ENCODE results near the gene AKAP13. TPM values are rescaled to one million over a fixed set of nuclear protein-coding genes. Genes with fewer than 3 reads are reported as not detected.

Gene AKAP13
- polyA plus RNA-seq, 2 donors: 27.6 to 35.7 TPM

DNA sequence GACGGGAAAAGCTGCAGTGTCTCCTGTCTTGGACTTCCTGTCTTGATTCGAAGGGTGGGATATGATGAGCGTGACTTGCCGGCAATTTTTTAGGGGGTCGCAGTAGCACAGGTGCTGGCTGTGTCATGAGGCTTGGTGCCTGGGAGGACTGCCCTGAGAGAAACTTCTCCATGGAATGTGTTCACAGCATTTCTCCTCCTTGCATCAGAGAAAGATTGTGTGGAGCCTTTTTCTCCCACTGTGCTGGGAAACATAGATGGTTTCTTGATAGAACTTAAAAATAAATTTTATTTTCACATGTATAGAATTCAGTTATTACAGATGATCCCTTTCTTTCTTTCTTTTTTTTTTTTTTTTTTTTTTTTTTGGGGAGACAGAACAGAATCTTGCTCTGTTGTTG is 292.9 kb downstream of the AKAP13 start:
- H3K9me3 ChIP-seq (ENCODE audit: control insufficient read depth in 2 of 2, insufficient read depth in 1 of 2, low read depth in 1 of 2, low read length in 1 of 2): no peaks in the 10 kb centered on the region
- no peaks in the 10 kb centered on the region for H3K27me3 ChIP-seq (ENCODE audit: control insufficient read depth in 1 of 2, insufficient read depth in 2 of 2, low read length in 2 of 2)
- peak overlapping the region in 1 of 2 donors; percentile 27 for H3K27ac ChIP-seq (ENCODE audit: low read depth in 2 of 2, low read length in 1 of 2)
- H3K4me1 ChIP-seq (ENCODE audit: control insufficient read depth in 2 of 2, insufficient read depth in 2 of 2, low read length in 1 of 2): no peaks in the 10 kb centered on the region
- no peak overlapping the region for H3K4me3 ChIP-seq (ENCODE audit: low read depth in 1 of 2, low read length in 2 of 2)
- WGBS, 2 donors: 85% methylated on average over 5 of the region's 5 CpGs
- H3K36me3 ChIP-seq (ENCODE audit: control insufficient read depth in 2 of 2, insufficient read depth in 2 of 2, low read length in 1 of 2): peaks cover 0 to 3% of the 10 kb centered on the region in 2 donors

DNA sequence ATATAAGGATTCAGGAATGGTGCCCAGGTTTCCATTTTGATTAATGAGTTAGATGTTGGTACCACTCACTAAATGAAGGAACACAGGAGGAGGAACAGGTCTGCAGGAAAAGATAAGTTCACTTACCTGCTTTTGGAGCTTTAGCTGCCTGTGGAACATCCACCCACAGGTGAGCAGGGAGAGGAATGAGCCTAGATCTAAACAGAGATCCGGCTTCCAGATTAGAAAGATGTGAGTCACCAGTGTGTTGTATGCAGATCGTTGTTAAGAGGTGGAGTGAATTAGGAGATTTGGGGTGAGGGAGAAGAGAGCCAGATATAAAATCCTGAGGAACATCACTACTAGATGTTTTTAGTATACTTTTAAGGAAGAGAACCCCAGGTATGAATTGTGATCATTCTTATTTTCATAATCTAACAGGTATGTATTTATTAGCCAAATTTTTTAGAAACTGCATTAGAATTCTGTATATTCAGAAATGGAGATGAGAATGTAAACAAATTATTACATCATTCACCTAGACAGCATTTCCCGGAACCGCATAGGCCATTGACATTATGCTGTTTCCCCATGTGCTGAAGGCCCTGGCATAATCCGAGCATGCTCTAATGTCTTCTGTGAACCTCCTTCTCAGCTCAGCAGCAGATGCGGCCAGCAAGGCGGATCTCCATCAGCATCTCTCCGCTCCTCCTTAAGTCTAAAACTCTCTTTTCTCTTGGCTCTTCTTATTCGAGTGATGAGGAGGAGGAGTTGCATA is 296.1 kb downstream of the AKAP13 start:
- no peaks in the 10 kb centered on the region for H3K9me3 ChIP-seq (ENCODE audit: control insufficient read depth in 2 of 2, insufficient read depth in 1 of 2, low read depth in 1 of 2, low read length in 1 of 2)
- WGBS, 2 donors: 84 to 87% methylated on average over 9 of the region's 9 CpGs
- H3K4me1 ChIP-seq (ENCODE audit: control insufficient read depth in 2 of 2, insufficient read depth in 2 of 2, low read length in 1 of 2): no peaks in the 10 kb centered on the region
- H3K4me3 ChIP-seq (ENCODE audit: low read depth in 1 of 2, low read length in 2 of 2): no peak overlapping the region
- H3K27ac ChIP-seq (ENCODE audit: low read depth in 2 of 2, low read length in 1 of 2): no peak overlapping the region
- H3K27me3 ChIP-seq (ENCODE audit: control insufficient read depth in 1 of 2, insufficient read depth in 2 of 2, low read length in 2 of 2): no peaks in the 10 kb centered on the region
- no peaks in the 10 kb centered on the region for H3K36me3 ChIP-seq (ENCODE audit: control insufficient read depth in 2 of 2, insufficient read depth in 2 of 2, low read length in 1 of 2)

DNA sequence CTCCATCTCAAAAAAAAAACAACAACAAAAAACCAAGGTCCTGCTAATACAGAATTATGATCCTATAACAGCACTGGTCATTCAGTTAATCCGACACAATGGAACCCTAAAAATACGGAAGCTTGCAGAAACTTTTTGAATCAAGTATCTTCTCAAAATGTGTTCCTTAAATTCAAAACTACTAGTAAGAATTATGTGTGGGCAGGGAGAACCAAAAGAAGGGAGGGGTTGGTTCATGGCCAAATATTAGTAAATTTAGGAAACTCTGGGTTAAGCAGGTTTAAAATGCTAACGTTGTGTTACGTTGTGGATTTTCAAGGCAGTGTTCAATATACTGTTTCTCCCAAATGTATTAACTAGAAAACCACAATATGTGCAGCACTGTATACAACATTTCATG is 298.8 kb downstream of the AKAP13 start:
- no peak overlapping the region for H3K4me3 ChIP-seq (ENCODE audit: low read depth in 1 of 2, low read length in 2 of 2)
- no peaks in the 10 kb centered on the region for H3K27me3 ChIP-seq (ENCODE audit: control insufficient read depth in 1 of 2, insufficient read depth in 2 of 2, low read length in 2 of 2)
- no peak overlapping the region for H3K27ac ChIP-seq (ENCODE audit: low read depth in 2 of 2, low read length in 1 of 2)
- no peaks in the 10 kb centered on the region for H3K4me1 ChIP-seq (ENCODE audit: control insufficient read depth in 2 of 2, insufficient read depth in 2 of 2, low read length in 1 of 2)
- WGBS, 2 donors: 86 to 91% methylated on average over 4 of the region's 4 CpGs
- H3K36me3 ChIP-seq (ENCODE audit: control insufficient read depth in 2 of 2, insufficient read depth in 2 of 2, low read length in 1 of 2): peaks cover under 1 to 2% of the 10 kb centered on the region in 2 donors
- no peaks in the 10 kb centered on the region for H3K9me3 ChIP-seq (ENCODE audit: control insufficient read depth in 2 of 2, insufficient read depth in 1 of 2, low read depth in 1 of 2, low read length in 1 of 2)

DNA sequence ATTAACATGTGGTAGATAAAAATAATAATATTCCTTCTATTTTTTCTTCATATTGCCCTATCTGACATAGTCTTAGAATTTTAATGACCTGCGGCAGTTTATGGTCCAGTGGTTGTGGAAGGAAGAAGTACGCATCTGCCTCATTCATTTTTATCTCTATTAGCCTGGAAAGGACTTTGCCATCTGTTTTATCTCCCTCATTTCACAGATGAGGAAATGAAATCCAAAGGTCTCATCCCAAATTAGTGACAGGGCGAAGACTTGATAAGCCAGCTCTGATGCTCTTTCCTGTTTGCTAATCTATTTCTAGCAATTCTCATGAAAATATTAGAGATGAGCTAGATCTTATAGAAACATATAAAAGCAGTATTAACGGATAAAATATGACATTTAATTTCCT is 301.0 kb downstream of the AKAP13 start:
- no peaks in the 10 kb centered on the region for H3K4me1 ChIP-seq (ENCODE audit: control insufficient read depth in 2 of 2, insufficient read depth in 2 of 2, low read length in 1 of 2)
- H3K36me3 ChIP-seq (ENCODE audit: control insufficient read depth in 2 of 2, insufficient read depth in 2 of 2, low read length in 1 of 2): peaks cover 5 to 6% of the 10 kb centered on the region in 2 donors
- no peak overlapping the region for H3K27ac ChIP-seq (ENCODE audit: low read depth in 2 of 2, low read length in 1 of 2)
- H3K9me3 ChIP-seq (ENCODE audit: control insufficient read depth in 2 of 2, insufficient read depth in 1 of 2, low read depth in 1 of 2, low read length in 1 of 2): no peaks in the 10 kb centered on the region
- H3K4me3 ChIP-seq (ENCODE audit: low read depth in 1 of 2, low read length in 2 of 2): no peak overlapping the region
- no peaks in the 10 kb centered on the region for H3K27me3 ChIP-seq (ENCODE audit: control insufficient read depth in 1 of 2, insufficient read depth in 2 of 2, low read length in 2 of 2)
- WGBS, 2 donors: 84 to 88% methylated on average over 4 of the region's 4 CpGs

DNA sequence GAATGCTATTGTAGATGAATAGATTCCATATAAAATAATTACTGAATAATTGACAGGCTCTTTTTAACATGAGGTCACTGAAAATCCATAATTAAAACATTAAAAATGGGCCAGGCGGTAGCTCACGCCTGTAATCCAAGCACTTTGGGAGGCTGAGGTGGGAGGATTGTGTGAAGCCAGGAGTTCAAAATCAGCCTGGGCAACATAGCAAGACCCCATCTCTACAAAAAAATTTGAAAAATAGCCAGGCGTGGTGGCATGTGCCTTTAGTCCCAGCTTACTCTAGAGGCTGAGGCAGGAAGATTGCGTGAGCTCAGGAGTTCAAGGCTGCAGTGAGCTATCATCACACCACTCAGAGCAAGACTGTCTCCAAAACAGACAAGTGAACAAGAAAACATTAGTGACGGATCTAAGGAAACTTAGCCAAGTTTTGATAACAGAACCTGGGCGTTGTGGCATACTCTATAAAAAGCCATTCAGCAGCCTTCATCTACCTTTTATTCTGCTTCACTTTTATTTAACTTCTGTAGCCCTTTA is 303.8 kb downstream of the AKAP13 start:
- H3K27me3 ChIP-seq (ENCODE audit: control insufficient read depth in 1 of 2, insufficient read depth in 2 of 2, low read length in 2 of 2): no peaks in the 10 kb centered on the region
- no peaks in the 10 kb centered on the region for H3K9me3 ChIP-seq (ENCODE audit: control insufficient read depth in 2 of 2, insufficient read depth in 1 of 2, low read depth in 1 of 2, low read length in 1 of 2)
- WGBS, 2 donors: 78 to 82% methylated on average over 6 of the region's 6 CpGs
- no peak overlapping the region for H3K4me3 ChIP-seq (ENCODE audit: low read depth in 1 of 2, low read length in 2 of 2)
- no peak overlapping the region for H3K27ac ChIP-seq (ENCODE audit: low read depth in 2 of 2, low read length in 1 of 2)
- H3K4me1 ChIP-seq (ENCODE audit: control insufficient read depth in 2 of 2, insufficient read depth in 2 of 2, low read length in 1 of 2): no peaks in the 10 kb centered on the region
- peaks cover 5 to 9% of the 10 kb centered on the region in 2 donors for H3K36me3 ChIP-seq (ENCODE audit: control insufficient read depth in 2 of 2, insufficient read depth in 2 of 2, low read length in 1 of 2)

DNA sequence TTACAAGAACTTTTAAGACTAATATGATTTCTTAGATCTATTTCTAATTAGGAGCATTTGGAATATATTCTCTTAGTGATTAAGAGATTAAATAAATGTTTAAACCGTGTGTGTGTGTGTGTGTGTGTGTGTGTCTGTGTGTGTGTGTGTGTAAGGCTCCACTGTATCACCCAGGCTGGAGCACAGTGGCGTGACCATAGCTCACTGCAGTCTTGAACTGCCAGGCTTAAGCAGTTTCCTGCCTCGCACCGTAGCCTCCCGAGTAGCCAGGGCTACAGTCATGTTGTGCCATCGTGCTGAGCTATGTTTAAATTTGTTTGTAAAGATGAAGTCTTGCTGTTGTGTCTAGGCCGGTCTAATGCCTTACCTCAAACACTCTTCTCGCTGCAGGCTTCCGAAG is 305.0 kb downstream of the AKAP13 start:
- WGBS, 2 donors: 82 to 83% methylated on average over 9 of the region's 9 CpGs
- H3K4me1 ChIP-seq (ENCODE audit: control insufficient read depth in 2 of 2, insufficient read depth in 2 of 2, low read length in 1 of 2): no peaks in the 10 kb centered on the region
- H3K9me3 ChIP-seq (ENCODE audit: control insufficient read depth in 2 of 2, insufficient read depth in 1 of 2, low read depth in 1 of 2, low read length in 1 of 2): no peaks in the 10 kb centered on the region
- peaks cover 5 to 9% of the 10 kb centered on the region in 2 donors for H3K36me3 ChIP-seq (ENCODE audit: control insufficient read depth in 2 of 2, insufficient read depth in 2 of 2, low read length in 1 of 2)
- H3K27ac ChIP-seq (ENCODE audit: low read depth in 2 of 2, low read length in 1 of 2): peak overlapping the region in 1 of 2 donors; percentile 16
- H3K27me3 ChIP-seq (ENCODE audit: control insufficient read depth in 1 of 2, insufficient read depth in 2 of 2, low read length in 2 of 2): no peaks in the 10 kb centered on the region
- no peak overlapping the region for H3K4me3 ChIP-seq (ENCODE audit: low read depth in 1 of 2, low read length in 2 of 2)

DNA sequence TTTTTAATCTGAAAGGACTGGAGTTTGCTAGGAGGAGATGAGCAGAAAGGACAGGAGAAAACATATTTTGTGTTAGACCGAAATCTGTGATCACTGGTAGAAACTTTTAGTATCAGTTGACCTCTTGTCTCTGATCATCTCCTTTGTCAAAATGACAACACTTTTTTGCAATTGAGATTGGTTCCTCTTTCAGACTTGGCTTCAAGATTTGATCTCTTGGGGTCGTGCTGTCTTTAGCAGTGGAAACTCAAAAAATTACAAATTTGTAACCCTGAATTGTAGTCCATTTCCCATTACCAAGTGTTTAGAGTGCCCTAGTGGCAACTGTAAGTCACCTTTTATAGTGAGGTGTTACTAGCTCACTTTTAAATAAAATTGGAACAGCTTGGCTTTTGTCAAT is 306.9 kb downstream of the AKAP13 start:
- Histone ChIP-seq H3K4me3 (ENCODE audit: low read depth in 1 of 2, low read length in 2 of 2) (no peak overlapping the region), H3K27me3 (ENCODE audit: control insufficient read depth in 1 of 2, insufficient read depth in 2 of 2, low read length in 2 of 2) (no peaks in the 10 kb centered on the region), H3K36me3 (ENCODE audit: control insufficient read depth in 2 of 2, insufficient read depth in 2 of 2, low read length in 1 of 2) (peaks cover 5 to 9% of the 10 kb centered on the region in 2 donors), H3K4me1 (ENCODE audit: control insufficient read depth in 2 of 2, insufficient read depth in 2 of 2, low read length in 1 of 2) (no peaks in the 10 kb centered on the region), H3K27ac (ENCODE audit: low read depth in 2 of 2, low read length in 1 of 2) (no peak overlapping the region), H3K9me3 (ENCODE audit: control insufficient read depth in 2 of 2, insufficient read depth in 1 of 2, low read depth in 1 of 2, low read length in 1 of 2) (no peaks in the 10 kb centered on the region)
- 78 to 82% methylated on average over 2 of the region's 2 CpGs for WGBS, 2 donors

DNA sequence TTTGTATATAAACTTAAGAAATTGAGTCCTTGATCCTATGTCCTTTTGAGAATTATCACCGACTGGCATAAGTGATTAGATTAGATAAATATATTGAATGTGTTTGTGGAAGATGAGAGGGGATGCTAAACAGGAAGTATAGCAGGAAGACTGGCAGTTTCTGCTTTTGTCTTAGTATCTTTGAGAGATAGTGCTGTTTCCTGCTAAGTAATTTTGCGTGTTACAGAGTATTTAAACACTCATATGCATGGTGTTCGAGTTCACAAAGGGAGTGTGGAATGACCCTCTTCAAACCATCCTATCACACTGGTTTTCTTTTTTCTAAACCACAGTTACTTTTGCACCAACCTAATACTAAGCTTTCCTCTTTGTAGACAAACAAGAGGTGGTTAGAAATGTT is 308.3 kb downstream of the AKAP13 start:
- Histone ChIP-seq H3K36me3 (ENCODE audit: control insufficient read depth in 2 of 2, insufficient read depth in 2 of 2, low read length in 1 of 2) (peaks cover 6 to 9% of the 10 kb centered on the region in 2 donors), H3K27me3 (ENCODE audit: control insufficient read depth in 1 of 2, insufficient read depth in 2 of 2, low read length in 2 of 2) (no peaks in the 10 kb centered on the region), H3K4me1 (ENCODE audit: control insufficient read depth in 2 of 2, insufficient read depth in 2 of 2, low read length in 1 of 2) (no peaks in the 10 kb centered on the region), H3K4me3 (ENCODE audit: low read depth in 1 of 2, low read length in 2 of 2) (no peak overlapping the region), H3K9me3 (ENCODE audit: control insufficient read depth in 2 of 2, insufficient read depth in 1 of 2, low read depth in 1 of 2, low read length in 1 of 2) (no peaks in the 10 kb centered on the region), H3K27ac (ENCODE audit: low read depth in 2 of 2, low read length in 1 of 2) (no peak overlapping the region)
- WGBS, 2 donors: 40 to 50% methylated on average over 3 of the region's 3 CpGs

DNA sequence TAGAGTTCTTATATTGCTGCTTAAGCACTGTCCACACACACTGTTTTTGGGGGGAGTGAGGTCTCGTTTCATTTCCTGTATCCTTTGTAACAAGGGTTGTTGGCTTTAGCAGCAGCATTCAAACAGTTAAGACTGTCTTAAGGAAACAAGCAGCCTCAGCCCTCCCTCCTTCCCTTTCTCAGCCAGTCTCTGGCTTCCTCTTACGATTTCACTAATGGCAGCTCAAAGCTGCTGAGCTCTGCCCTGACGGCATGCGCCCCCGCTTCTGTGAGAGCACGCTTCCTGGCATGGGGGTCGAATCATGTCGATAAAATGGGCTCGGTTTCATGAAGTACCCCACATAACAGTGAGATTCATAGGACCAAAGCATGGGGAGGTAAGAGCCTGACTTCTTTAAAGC is 309.3 kb downstream of the AKAP13 start:
- 25 to 31% methylated on average over 9 of the region's 9 CpGs for WGBS, 2 donors
- Histone ChIP-seq H3K9me3 (ENCODE audit: control insufficient read depth in 2 of 2, insufficient read depth in 1 of 2, low read depth in 1 of 2, low read length in 1 of 2) (no peaks in the 10 kb centered on the region), H3K36me3 (ENCODE audit: control insufficient read depth in 2 of 2, insufficient read depth in 2 of 2, low read length in 1 of 2) (peaks cover 4 to 5% of the 10 kb centered on the region in 2 donors), H3K27me3 (ENCODE audit: control insufficient read depth in 1 of 2, insufficient read depth in 2 of 2, low read length in 2 of 2) (no peaks in the 10 kb centered on the region), H3K4me3 (ENCODE audit: low read depth in 1 of 2, low read length in 2 of 2) (peak overlapping the region; percentile 40 to 43), H3K27ac (ENCODE audit: low read depth in 2 of 2, low read length in 1 of 2) (peak overlapping the region; percentile 59 to 85), H3K4me1 (ENCODE audit: control insufficient read depth in 2 of 2, insufficient read depth in 2 of 2, low read length in 1 of 2) (no peaks in the 10 kb centered on the region)

Measured in esophagus (tissue), 2 donors.